ENCODE measurements around the gene SNX4. TPM values are rescaled to one million over a fixed set of nuclear protein-coding genes. Genes with fewer than 3 reads are reported as not detected.

SNX4 gene
- total and polyA plus RNA-seq, 2 donors (not counting 1 experiment from before 2014, with no cell fraction given), result 4.4 to 26.1 TPM

DNA sequence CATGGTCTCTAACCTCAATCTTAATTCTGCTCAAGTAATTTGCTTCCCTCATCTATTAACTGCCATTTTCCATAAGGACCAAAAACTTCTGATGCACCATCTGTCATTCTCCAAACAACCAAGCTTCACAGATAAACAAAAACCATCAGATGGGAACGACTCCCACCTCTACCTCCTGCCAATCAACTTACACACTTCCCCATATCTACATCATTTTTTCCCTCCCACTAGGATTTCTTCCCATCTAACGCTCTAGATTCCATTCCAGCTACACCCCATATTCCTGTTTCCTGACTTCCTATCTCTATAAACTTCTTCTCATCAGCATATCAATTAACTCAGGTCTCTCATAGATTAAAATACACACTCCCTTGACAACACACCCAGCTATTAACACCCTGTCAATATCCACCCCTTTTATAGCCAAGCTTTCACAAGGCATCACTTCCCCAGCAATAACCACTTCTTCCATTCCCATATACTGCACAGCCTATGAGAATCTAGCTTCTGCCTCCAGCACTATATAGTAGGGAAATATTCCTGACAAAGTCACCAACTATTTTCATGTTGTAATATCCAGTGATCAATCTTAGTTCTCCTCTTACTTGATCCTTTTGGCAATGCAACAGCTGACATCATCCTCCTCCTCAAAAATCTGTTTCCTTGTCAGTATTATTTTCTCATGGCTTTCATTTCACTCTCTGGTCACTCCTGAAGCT is 39.2 kb downstream of the SNX4 start:
- no peak overlapping the region for H3K9ac ChIP-seq (ENCODE audit: low read length)
- no peaks in the 10 kb centered on the region for H3K27me3 ChIP-seq (replicated peaks in 1 of 4; ENCODE audit: control extremely low read depth in 1 of 4, control insufficient read depth in 3 of 4, insufficient read depth in 4 of 4, low read length in 3 of 4)
- POLR2A ChIA-PET, result no interaction called here
- Mint-ChIP-seq H3K4me1 (no peaks in the 10 kb centered on the region), H3K9me3 (ENCODE audit: insufficient read depth) (no peaks in the 10 kb centered on the region), H3K27ac (no peak overlapping the region), H3K27me3 (no peaks in the 10 kb centered on the region), H3K4me3 (no peak overlapping the region)
- H3K27ac ChIP-seq (ENCODE audit: low read length in 2 of 2), result no peak overlapping the region
- H3K4me2 ChIP-seq (replicated peaks; ENCODE audit: low read depth, low read length, poor library complexity, severe bottlenecking), result no peak overlapping the region
- no peak for ATAC-seq (ENCODE audit: low read depth)
- peaks cover 3% of the 10 kb centered on the region for H3K79me2 ChIP-seq (ENCODE audit: control insufficient read depth, insufficient read depth, low read length)
- TF ChIP-seq, protein P1, sequence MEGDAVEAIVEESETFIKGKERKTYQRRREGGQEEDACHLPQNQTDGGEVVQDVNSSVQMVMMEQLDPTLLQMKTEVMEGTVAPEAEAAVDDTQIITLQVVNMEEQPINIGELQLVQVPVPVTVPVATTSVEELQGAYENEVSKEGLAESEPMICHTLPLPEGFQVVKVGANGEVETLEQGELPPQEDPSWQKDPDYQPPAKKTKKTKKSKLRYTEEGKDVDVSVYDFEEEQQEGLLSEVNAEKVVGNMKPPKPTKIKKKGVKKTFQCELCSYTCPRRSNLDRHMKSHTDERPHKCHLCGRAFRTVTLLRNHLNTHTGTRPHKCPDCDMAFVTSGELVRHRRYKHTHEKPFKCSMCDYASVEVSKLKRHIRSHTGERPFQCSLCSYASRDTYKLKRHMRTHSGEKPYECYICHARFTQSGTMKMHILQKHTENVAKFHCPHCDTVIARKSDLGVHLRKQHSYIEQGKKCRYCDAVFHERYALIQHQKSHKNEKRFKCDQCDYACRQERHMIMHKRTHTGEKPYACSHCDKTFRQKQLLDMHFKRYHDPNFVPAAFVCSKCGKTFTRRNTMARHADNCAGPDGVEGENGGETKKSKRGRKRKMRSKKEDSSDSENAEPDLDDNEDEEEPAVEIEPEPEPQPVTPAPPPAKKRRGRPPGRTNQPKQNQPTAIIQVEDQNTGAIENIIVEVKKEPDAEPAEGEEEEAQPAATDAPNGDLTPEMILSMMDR (IDR thresholded peaks at IDR 0.05), result no peak
- TF ChIP-seq EZH2 (IDR thresholded peaks at IDR 0.05; ENCODE audit: borderline replicate concordance, insufficient read depth, low read depth, low read length, poor library complexity, severe bottlenecking), result no peak
- intact Hi-C loops (cut with micrococcal nuclease), result no loop called here
- H3K4me3 ChIP-seq (ENCODE audit: control extremely low read depth in 1 of 5, extremely low read depth in 1 of 5, insufficient read depth in 1 of 5, low read depth in 2 of 5, low read length in 4 of 5), result no peak overlapping the region
- no peak overlapping the region for H2AFZ ChIP-seq (ENCODE audit: insufficient read depth, low read depth, low read length, poor library complexity, severe bottlenecking)
- CTCF ChIA-PET, result interaction anchor here (0.7 kb wide), 1 partner anchor 10 kb away, joined by 3 read pairs; no protein-coding TSS in a partner anchor
- no peaks in the 10 kb centered on the region for H3K4me1 ChIP-seq (ENCODE audit: control insufficient read depth in 2 of 2, insufficient read depth in 2 of 2, low read length in 2 of 2)
- no peaks in the 10 kb centered on the region for H4K20me1 ChIP-seq (ENCODE audit: control insufficient read depth, insufficient read depth, low read length, poor library complexity, severe bottlenecking)
- 90% methylated on average over 2 of the region's 2 CpGs for WGBS (ENCODE audit: insufficient coverage)
- H3K9me3 ChIP-seq (ENCODE audit: control extremely low read depth in 1 of 3, control insufficient read depth in 2 of 3, insufficient read depth in 1 of 3, low read length in 2 of 3), result no peaks in the 10 kb centered on the region
- H3K36me3 ChIP-seq (replicated peaks in 1 of 2; ENCODE audit: control extremely low read depth in 1 of 2, control insufficient read depth in 1 of 2, extremely low read depth in 1 of 2, insufficient read depth in 2 of 2, low read length in 1 of 2), result peaks cover 9 to 35% of the 10 kb centered on the region in 2 experiments
- no peak for DNase-seq

DNA sequence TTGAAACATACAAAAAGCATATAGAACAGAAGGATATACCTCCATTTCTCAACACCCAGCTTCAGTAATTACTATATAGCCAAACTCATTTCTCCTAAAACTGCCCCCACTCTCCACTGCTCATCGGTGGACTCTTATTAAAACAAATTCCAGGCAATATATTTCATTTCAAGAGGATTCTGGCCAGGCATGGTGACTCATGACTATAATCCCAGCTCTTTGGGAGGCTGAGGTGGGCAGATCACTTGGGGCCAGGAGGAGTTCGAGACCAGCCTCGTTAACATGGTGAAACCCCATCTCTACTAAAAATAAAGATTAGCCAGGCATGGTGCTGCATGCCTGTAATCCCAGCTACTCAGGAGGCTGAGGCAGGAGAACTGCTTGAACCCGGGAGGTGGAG is 40.9 kb downstream of the SNX4 start:
- H3K4me3 ChIP-seq (ENCODE audit: control extremely low read depth in 1 of 5, extremely low read depth in 1 of 5, insufficient read depth in 1 of 5, low read depth in 2 of 5, low read length in 4 of 5), result no peak overlapping the region
- CTCF ChIA-PET, result no interaction called here
- no peaks in the 10 kb centered on the region for H3K9me3 ChIP-seq (ENCODE audit: control extremely low read depth in 1 of 3, control insufficient read depth in 2 of 3, insufficient read depth in 1 of 3, low read length in 2 of 3)
- peaks cover 3% of the 10 kb centered on the region for H3K79me2 ChIP-seq (ENCODE audit: control insufficient read depth, insufficient read depth, low read length)
- H3K4me1 Mint-ChIP-seq, result no peaks in the 10 kb centered on the region
- H4K20me1 ChIP-seq (ENCODE audit: control insufficient read depth, insufficient read depth, low read length, poor library complexity, severe bottlenecking), result no peaks in the 10 kb centered on the region
- no peak for ATAC-seq (ENCODE audit: low read depth)
- no peaks in the 10 kb centered on the region for H3K27me3 ChIP-seq (replicated peaks in 1 of 4; ENCODE audit: control extremely low read depth in 1 of 4, control insufficient read depth in 3 of 4, insufficient read depth in 4 of 4, low read length in 3 of 4)
- POLR2A ChIA-PET, result no interaction called here
- no peak for DNase-seq
- TF ChIP-seq, protein P1 (IDR thresholded peaks at IDR 0.05), result no peak
- no peak for TF ChIP-seq EZH2 (IDR thresholded peaks at IDR 0.05; ENCODE audit: borderline replicate concordance, insufficient read depth, low read depth, low read length, poor library complexity, severe bottlenecking)
- no peak overlapping the region for H3K4me2 ChIP-seq (replicated peaks; ENCODE audit: low read depth, low read length, poor library complexity, severe bottlenecking)
- intact Hi-C loops (cut with micrococcal nuclease), result no loop called here
- H3K9ac ChIP-seq (ENCODE audit: low read length), result no peak overlapping the region
- H2AFZ ChIP-seq (ENCODE audit: insufficient read depth, low read depth, low read length, poor library complexity, severe bottlenecking), result no peak overlapping the region
- H3K4me1 ChIP-seq (ENCODE audit: control insufficient read depth in 2 of 2, insufficient read depth in 2 of 2, low read length in 2 of 2), result no peaks in the 10 kb centered on the region
- no CpG with 5 or more reads among the region's 4 CpGs for WGBS (ENCODE audit: insufficient coverage)
- H3K9me3 Mint-ChIP-seq (ENCODE audit: insufficient read depth), result no peaks in the 10 kb centered on the region
- peaks cover 11 to 43% of the 10 kb centered on the region in 2 experiments for H3K36me3 ChIP-seq (replicated peaks in 1 of 2; ENCODE audit: control extremely low read depth in 1 of 2, control insufficient read depth in 1 of 2, extremely low read depth in 1 of 2, insufficient read depth in 2 of 2, low read length in 1 of 2)
- no peak overlapping the region for H3K4me3 Mint-ChIP-seq
- H3K27ac Mint-ChIP-seq, result no peak overlapping the region
- no peaks in the 10 kb centered on the region for H3K27me3 Mint-ChIP-seq
- H3K27ac ChIP-seq (ENCODE audit: low read length in 2 of 2), result no peak overlapping the region
